Stimulated activated CD4-positive, alpha-beta T cell treated with anti-CD3 and anti-CD28 coated beads, TNF-alpha, amount 100 ng/mL, for 4 hours (primary cell): Measurements from ENCODE around the gene CXCL14.
"Not testable (repeated sequence)": the region's sequence is repeated elsewhere in the genome, so short reads cannot be mapped to it uniquely, and the experiment has no call there.

ENCODE experiments used
- DNase-seq, 3 experiments: peaks; one replicate each; pipeline ENCODE4 v3.0.0-alpha.2; 2020; ENCODE audit warnings: low read depth in 3 of 3

CXCL14 gene

DNA sequence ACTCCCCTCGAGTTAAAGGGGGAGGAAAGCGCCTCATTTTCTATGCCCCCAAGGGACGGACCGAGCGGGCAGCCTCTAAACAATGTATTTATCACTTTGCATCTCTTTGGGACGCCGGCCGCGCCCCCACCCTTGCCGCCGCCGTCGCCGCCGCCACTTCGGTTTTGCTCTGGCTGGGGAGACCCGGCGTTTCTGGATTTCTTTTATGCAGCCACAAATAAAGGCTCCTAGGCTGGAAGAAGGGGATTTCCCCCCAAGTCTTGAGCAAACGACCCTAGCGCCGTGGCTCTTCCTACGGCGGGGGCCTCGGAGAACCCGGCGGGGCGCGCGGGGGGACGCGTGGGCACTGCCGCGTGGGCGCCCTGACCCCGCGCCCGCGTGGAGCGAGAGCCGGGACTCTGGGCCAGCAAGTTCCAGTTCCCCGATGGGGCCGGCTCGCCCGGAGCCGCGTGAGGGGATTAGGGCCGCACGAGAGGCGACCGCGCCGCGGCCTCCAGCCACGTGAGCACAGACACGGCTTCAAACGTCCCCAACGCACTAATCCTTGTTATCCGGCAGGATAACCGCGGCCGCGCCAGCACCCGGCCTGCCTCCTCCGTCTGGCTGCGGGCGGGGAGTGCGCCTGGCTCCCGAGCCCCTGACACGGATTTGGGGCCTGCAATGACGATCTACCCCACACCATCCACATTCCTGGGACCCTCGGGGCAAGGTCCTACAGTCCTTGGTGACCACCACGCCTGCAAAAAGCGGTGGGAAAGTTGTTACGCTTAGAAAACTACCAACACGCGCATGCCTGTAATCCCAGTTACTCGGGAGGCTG, 35.1 kb downstream of the CXCL14 start:
- no peak for DNase-seq

GRCh38 chr5:135543001-135543484, 35.7 kb downstream of the CXCL14 start:
- DNase-seq: no peak

DNA sequence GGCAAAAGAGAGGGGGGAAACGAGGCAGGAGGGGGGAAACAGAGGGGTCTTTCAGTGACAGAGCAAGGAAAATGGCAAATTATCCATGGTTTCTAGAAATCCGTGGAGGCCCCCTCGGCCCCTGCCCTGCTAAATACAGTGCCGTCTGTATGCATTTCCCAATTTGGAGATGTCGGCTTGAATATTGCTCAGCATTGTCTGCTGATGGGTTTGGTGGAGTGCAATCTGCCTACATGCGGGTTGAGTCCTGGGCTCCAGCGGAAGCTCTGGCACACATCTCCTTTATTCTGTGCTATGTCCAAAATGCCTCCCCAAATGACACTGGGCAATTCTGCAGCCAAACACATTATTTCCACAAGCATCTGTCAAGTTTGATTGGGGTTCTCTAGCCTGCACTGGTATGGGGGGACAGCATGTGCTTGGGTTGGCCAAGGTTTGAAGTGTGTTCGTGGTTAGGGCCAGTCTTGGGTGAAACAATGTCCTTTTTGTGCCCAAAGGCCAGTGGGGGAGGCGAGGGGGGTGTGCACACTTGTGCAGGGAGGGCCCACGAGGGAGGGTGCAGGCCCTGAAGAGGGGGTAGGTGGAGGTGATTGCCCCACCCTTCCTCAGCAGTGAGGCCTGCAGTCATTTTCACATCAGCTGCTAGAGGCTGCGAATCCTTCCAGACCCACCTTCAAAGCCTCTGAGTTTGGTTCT, 36.8 kb downstream of the CXCL14 start:
- DNase-seq: no peak

DNA sequence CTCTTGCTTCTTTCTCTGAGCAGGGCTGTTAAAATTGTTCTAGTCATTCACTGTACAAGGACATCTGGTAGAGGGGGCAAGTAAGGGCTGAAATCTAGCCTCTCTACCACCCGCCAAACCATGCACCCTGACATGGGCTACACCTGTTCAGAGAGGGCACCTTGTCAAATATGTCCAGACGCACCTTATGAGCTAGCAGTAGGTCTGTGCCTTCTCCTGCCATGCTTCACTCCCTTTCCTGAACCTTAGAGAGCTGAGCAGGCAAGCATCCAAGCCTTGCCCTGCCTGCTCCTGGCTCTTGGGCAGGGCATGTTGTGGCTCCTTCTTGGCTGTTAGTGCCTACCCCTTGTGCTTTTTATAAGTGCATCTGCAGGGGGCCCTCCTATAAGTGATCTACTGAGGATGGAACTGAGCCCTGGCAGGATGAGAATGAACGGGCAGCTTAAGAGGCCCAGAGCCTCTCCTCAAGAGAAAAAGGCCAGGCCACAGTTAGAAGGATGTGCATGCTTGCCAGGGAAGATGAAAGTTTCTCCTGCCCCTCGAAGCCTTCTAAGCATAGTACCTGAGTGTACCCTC, 39.3 kb downstream of the CXCL14 start:
- no peak for DNase-seq

DNA sequence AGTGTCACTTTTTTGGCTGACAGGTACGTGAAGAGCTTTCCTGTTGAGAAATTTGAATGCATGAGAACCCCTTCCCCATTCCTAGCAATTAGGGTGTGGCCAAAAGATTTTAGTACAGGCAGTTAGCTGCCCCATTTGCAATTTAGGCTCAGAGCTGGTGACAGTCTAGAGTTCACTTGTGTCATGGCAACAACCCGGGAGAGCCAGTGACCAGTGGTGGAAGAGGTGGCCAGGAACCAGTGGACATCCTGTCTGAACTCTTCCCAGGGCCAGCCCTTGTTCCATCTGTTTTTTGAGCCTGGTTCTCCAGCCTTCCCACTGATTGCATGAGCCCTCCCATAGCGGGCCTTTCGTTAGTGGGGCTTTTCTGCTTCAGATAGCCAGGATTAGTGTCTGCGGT, 40.5 kb downstream of the CXCL14 start:
- no peak for DNase-seq

- DNase-seq: no peak
Observed at GRCh38 chr5:135537745-135538144, 41.0 kb downstream of the CXCL14 start.

- no peak for DNase-seq
Observed at GRCh38 chr5:135537271-135537670, 41.5 kb downstream of the CXCL14 start.

GRCh38 chr5:135535820-135536801, 42.7 kb downstream of the CXCL14 start, which contains the start of gene NEUROG1:
Gene NEUROG1, minus strand, starts transcription at chr5:135535964. Its CDS starts 274 bp downstream, at chr5:135535690.
- DNase-seq: no peak

DNA sequence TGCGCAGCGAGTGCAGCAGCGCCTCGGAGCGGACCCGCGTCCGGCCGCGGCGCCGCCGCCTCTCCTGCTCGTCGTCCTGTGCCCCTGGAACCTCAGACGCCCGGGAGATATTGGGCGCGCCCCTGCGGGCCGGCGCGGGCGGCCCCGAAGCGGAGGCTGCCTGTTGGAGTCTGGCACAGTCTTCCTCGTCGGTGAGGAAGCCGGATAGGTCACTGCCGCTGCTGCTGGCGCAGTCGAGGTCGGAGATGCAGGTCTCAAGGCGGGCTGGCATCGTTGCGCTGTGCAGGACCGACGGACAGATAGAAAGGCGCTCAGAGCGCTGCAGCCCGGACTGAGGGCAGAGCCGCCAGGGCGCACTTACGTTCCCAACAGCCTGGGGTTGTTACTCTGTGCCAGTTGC, 43.4 kb downstream of the CXCL14 start:
- no peak for DNase-seq

DNA sequence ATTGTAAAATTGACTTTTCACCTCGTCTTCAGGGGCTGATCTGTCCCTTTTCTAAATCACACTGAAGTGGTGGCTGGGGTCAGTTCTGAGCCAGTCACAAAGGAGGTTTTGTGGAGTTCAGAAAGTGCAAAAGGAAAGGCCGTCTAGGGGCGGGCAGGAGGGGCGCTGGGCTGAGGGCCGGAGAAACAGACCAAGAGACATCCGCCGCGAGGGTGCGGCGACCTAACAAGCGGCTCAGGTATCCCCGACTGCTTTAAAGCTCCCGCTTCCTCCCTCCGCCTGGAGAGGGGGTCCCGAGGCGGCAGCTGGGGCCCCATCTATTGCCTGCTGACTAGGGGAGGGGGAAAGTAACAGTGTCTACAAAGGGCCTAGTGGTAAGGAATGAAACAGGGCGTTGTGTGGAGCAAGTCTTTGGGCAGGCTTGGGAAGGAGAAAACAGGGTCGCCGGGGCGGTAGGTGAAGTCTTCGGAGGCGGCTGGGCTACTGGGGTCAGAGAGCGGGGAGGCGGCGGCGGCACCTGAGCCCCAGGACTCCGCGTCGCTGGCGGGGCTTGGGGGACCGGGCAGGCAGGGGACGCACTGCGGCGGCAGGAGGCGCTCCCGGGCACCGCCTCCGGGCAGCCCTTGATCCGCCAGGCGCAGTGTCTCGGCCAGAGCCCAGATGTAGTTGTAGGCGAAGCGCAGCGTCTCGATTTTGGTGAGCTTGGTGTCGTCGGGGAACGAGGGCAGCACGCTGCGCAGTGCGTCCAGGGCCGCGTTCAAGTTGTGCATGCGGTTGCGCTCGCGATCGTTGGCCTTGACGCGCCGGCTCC, 44.0 kb downstream of the CXCL14 start:
- no peak for DNase-seq

GRCh38 chr5:135533794-135534193, 45.0 kb downstream of the CXCL14 start:
- DNase-seq: no peak

DNA sequence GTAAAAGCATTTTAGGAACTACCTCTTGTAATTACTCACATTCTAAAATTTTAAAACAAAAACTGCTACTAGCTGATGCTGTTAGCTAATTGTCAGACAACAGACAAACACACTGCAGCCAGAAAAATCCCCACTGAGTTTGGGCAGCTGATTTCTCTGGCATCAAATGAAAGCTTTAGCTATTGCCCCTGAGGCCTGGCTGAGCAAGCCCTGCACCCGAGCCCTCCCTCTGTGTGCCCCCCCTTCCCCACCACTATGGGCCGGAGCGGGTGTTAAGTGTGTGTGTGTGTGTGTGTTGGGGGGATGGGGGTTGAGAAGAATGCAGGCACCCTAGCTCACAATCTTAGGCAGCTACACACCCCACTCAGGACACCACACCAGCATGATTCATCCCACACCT, 45.5 kb downstream of the CXCL14 start:
- DNase-seq: no peak

DNA sequence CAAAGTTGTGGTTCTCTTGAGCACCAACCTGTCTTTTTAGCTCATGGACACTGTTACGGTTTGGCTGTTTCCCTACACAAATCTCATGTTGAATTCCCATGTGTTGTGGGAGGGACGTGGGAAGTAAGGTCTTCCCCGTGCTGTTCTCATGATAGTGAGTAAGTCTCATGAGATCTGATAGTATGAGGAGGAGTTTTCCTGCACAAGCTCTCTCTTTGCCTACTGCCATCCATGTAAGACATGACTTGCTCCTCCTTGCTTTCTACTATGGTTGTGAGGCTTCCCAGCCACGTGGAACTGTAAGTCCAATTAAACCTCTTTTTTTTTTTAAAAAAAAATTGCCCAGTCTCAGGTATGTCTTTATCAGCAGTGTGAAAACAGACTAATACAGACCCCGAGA, 49.2 kb downstream of the CXCL14 start:
- DNase-seq: not testable (repeated sequence)

- DNase-seq: no peak
Observed at GRCh38 chr5:135526924-135527323, 51.9 kb downstream of the CXCL14 start.

GRCh38 chr5:135521964-135522363, 56.8 kb downstream of the CXCL14 start:
- DNase-seq: no peak
